Measurements from ENCODE around the gene MRTO4.
"Not testable (repeated sequence)": the region's sequence is repeated elsewhere in the genome, so short reads cannot be mapped to it uniquely, and the experiment has no call there.

MRTO4 gene

GRCh38 chr1:19222979-19223824 lies 28.4 kb upstream of the MRTO4 start:
- DNase-seq (ENCODE audit: low read depth) = no peak

GRCh38 chr1:19229229-19229628 lies 22.4 kb upstream of the MRTO4 start:
- no peak for DNase-seq (ENCODE audit: low read depth)

- no peak for DNase-seq (ENCODE audit: low read depth)
Measured at GRCh38 chr1:19229828-19230325, 21.7 kb upstream of the MRTO4 start.

GRCh38 chr1:19231736-19232523 lies 19.7 kb upstream of the MRTO4 start:
- not testable (repeated sequence) for DNase-seq (ENCODE audit: low read depth)

GRCh38 chr1:19232524-19232846 lies 19.1 kb upstream of the MRTO4 start:
- no peak for DNase-seq (ENCODE audit: low read depth)

GRCh38 chr1:19234224-19234623 lies 17.4 kb upstream of the MRTO4 start:
- DNase-seq (ENCODE audit: low read depth) = no peak

GRCh38 chr1:19239876-19240275 lies 11.7 kb upstream of the MRTO4 start:
- no peak for DNase-seq (ENCODE audit: low read depth)

GRCh38 chr1:19240673-19241538 lies 10.7 kb upstream of the MRTO4 start:
- peak; percentile 61 for DNase-seq (ENCODE audit: low read depth)

- DNase-seq (ENCODE audit: low read depth) = no peak
Measured at GRCh38 chr1:19250629-19251304, 838 bp upstream of the MRTO4 start.

GRCh38 chr1:19254416-19254815 lies 2.8 kb downstream of the MRTO4 start:
- no peak for DNase-seq (ENCODE audit: low read depth)

GRCh38 chr1:19255288-19255687 lies 3.7 kb downstream of the MRTO4 start:
- DNase-seq (ENCODE audit: low read depth) = no peak

GRCh38 chr1:19256301-19256700 lies 4.7 kb downstream of the MRTO4 start:
- DNase-seq (ENCODE audit: low read depth) = not testable (repeated sequence)

GRCh38 chr1:19257178-19257914 lies 5.7 kb downstream of the MRTO4 start:
- DNase-seq (ENCODE audit: low read depth) = no peak

- DNase-seq (ENCODE audit: low read depth) = no peak
Measured at GRCh38 chr1:19258353-19258752, 6.7 kb downstream of the MRTO4 start.

GRCh38 chr1:19260211-19261138 lies 8.9 kb downstream of the MRTO4 start:
- no peak for DNase-seq (ENCODE audit: low read depth)

- DNase-seq (ENCODE audit: low read depth) = no peak
Measured at GRCh38 chr1:19262047-19262446, 10.4 kb downstream of the MRTO4 start.

- no peak for DNase-seq (ENCODE audit: low read depth)
Measured at GRCh38 chr1:19262744-19263143, 11.1 kb downstream of the MRTO4 start.

GRCh38 chr1:19268445-19268844 lies 16.8 kb downstream of the MRTO4 start:
- DNase-seq (ENCODE audit: low read depth) = no peak

GRCh38 chr1:19269427-19270342 lies 18.1 kb downstream of the MRTO4 start:
- not testable (repeated sequence) for DNase-seq (ENCODE audit: low read depth)
